ENCODE results near the gene RBBP6.
"Not testable (repeated sequence)": the region's sequence is repeated elsewhere in the genome, so short reads cannot be mapped to it uniquely, and the experiment has no call there.

Gene RBBP6

DNA sequence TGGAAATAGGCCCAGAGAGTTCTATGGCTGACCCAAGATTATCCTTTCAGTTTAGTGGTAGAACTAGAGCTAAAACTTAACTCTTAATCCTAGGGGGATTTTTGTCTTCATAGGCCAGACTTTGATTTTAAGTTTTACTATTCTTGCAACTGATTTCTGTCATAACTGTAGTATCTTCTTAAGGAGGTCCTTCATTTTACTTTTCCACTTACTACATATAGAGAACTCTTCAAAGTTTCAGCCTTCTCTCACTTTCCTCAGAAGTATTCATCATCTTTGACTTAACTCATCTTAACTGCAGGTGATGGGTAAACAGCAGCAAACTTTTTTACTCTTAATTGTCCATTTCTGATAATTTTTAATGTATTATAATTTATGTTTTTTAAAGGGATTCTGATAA lies 23.4 kb downstream of the RBBP6 start:
- DNase-seq (ENCODE audit: low spot score) = no peak

GRCh38 chr16:24568392-24568791 lies 29.0 kb downstream of the RBBP6 start:
- no peak for DNase-seq (ENCODE audit: low spot score)

DNA sequence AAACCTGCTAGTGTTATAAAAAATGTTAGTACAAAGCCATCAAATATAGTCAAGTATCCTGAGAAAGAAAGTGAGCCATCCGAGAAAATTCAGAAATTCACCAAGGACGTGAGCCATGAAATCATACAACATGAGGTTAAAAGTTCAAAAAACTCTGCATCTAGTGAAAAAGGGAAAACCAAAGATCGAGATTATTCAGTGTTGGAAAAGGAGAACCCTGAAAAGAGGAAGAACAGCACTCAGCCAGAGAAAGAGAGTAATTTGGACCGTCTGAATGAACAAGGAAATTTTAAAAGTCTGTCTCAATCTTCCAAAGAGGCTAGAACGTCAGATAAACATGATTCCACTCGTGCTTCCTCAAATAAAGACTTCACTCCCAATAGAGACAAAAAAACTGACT lies 31.7 kb downstream of the RBBP6 start:
- DNase-seq (ENCODE audit: low spot score) = no peak

GRCh38 chr16:24572069-24572468 lies 32.7 kb downstream of the RBBP6 start:
- DNase-seq (ENCODE audit: low spot score) = no peak

GRCh38 chr16:24573141-24573540 lies 33.8 kb downstream of the RBBP6 start:
- no peak for DNase-seq (ENCODE audit: low spot score)

GRCh38 chr16:24574515-24575485 lies 35.4 kb downstream of the RBBP6 start:
- not testable (repeated sequence) for DNase-seq (ENCODE audit: low spot score)

DNA sequence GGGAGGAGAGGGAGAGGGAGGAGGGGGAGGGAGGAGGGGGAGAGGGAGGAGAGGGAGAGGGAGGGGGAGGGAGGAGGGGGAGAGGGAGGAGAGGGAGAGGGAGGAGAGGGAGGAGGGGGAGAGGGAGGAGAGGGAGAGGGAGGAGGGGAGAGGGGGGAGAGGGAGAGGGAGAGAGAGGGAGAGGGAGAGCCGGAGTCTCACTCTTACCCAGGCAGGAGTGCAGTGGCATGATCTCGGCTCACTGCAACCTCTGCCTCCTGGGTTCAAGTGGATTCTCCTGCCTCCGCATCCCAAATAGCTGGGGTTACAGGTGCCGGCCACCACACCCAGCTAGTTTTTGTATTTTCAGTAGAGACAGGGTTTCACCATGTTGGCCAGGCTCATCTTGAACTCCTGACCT lies 36.4 kb downstream of the RBBP6 start:
- DNase-seq (ENCODE audit: low spot score) = not testable (repeated sequence)

- no peak for DNase-seq (ENCODE audit: low spot score)
Observed at GRCh38 chr16:24577167-24577566, 37.8 kb downstream of the RBBP6 start.

GRCh38 chr16:24580665-24581064 lies 41.3 kb downstream of the RBBP6 start:
- DNase-seq (ENCODE audit: low spot score) = no peak

DNA sequence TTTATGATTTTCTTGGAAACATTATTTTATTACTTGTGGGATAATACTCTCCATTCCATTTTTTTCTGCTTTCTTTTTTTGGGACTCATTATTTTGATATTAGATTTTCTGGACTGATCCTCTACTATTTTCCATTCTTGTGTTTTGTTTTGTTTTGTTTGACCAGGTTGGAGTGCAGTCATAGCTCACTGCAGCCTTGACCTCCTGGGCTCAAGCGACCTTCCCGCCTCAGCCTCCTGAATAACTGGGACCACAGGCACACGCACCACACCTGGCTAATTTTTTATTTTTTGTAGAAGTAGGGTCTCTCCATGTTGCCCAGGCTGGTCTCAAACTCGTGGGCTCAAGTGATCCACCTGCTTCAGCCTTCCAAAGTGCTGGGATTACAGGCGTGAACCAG lies 44.1 kb downstream of the RBBP6 start:
- DNase-seq (ENCODE audit: low spot score) = no peak

DNA sequence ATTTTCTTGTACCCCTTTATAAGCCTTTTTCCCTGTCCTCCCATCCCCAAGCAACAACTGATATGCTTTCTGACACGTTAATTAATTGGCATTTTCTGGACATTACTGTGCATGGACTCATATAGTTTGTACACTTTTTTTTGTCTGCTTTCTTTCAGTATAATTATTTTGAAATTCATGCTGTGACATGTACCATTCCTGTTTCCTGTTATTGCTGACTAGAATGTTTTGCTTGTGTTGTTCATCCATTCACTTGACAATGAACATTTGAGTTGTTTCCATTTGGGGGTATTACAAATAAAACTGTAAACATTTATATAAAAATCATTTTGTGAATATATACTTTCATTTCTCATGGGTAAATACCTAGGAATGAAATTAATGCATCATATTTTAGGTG lies 50.6 kb downstream of the RBBP6 start:
- DNase-seq (ENCODE audit: low spot score) = no peak

DNA sequence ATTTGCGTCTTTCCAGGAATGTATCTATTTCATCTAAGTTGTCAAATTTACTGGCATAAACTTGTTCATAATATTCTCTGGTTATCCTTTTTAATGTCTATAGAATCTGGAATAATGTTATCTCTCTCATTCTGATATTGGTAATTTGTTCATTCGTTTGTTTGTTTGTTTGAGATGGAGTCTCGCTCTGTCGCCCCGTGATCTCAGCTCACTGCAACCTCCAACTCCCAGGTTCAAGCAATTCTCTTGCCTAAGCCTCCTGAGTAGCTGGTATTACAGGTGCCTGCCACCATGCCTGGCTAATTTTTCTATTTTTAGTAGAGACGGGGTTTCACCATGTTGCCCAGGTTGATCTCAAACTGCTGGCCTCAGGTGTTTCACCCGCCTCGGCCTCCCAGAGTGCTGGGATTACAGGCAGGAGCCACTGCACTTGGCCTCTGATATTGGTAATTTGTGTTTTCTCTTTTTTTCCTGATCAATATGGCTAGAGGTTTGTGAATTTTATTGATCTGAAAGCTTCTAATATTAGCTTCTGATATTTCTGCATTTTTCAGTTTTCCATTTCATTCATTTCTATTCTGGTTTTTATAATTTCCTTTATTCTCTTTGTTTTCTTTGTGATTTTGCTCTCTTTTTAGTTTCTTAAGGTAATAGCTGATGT lies 59.5 kb downstream of the RBBP6 start:
- no peak for DNase-seq (ENCODE audit: low spot score)

DNA sequence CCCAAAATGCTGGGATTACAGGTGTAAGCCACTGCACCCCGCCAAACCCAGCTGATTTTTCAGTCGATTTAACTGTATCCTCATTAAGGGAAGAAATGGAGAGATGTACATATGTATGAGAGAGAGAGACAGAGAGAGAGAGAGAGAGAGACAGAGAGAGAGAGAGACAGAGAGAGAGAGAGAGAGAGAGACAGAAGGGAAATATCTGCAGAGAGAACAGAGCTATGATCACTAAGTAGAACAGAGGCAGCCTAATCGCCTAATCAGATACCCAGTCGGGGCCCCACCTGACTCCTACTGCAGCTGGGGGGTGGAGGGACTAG lies 70.0 kb downstream of the RBBP6 start:
- no peak for DNase-seq (ENCODE audit: low spot score)

DNA sequence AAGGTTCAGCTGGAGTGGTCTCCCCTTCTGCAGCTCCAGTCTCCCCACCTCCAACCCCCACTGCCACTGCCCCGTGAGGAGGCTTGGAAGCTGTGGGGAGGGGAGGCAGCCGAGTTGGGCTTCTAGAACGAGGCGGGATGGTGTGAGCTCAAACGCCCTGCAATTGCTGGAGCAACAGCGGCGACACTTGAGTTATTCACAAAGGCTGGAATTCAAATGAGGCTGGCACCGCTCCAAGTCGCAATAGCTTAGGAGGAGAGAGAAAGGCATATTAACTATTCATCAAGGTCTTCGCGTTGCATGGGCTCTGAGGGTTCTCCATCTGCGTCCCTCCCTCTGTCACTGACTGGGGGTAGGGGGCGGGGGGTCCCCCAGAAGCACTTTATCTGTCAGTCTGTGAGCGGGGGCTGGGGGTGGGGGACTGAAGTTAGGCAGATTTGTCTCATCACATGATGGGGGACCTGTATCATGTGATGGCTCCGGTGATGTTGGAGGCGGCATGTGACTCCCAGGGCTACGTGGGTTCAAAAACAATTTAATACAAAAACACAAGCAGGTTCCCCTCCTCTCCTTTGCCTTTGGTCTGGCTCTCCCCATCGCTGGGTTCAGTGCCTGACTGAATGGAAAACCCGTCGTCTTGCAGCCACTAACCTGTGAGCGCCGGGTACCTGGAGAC lies 70.5 kb downstream of the RBBP6 start:
- DNase-seq (ENCODE audit: low spot score) = no peak

- no peak for DNase-seq (ENCODE audit: low spot score)
Observed at GRCh38 chr16:24610416-24610755, 71.0 kb downstream of the RBBP6 start.

GRCh38 chr16:24611310-24611709 lies 71.9 kb downstream of the RBBP6 start:
- no peak for DNase-seq (ENCODE audit: low spot score)

DNA sequence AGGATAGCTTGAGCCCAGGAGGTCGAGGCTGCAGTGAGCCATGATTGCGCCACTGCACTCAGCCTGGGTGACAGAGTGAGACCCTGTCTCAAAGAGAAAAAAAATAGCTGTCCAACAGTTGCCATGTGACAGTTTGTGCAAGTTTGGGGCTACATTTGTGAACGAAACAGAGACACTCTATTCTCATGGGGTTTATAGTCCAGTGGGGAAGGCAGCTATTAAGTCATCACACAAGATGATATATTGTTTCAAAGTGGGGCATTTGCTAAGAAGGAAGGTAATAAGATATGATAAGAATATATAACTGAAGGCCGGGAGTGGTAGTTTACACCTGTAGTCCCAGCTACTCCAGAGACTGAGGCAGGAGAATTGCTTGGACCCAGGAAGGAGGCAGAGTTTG lies 73.3 kb downstream of the RBBP6 start:
- DNase-seq (ENCODE audit: low spot score) = no peak

DNA sequence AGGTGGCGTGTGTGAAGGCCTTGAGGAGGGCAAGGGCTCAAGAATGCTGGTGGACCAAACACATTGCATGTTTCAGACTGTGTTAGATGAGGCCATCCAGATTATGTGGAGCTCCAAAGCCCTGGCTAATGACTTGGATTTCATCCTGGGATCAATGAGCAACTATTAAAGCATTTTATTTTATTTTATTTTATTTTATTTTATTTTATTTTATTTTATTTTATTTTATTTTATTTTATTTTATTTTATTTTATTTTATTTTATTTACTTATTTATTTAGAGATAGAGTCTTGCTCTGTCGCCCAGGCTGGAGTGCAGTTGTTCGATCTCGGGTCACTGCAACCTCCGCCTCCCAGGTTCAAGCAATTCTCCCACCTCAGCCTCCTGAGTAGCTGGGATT lies 73.9 kb downstream of the RBBP6 start:
- DNase-seq (ENCODE audit: low spot score) = not testable (repeated sequence)

DNA sequence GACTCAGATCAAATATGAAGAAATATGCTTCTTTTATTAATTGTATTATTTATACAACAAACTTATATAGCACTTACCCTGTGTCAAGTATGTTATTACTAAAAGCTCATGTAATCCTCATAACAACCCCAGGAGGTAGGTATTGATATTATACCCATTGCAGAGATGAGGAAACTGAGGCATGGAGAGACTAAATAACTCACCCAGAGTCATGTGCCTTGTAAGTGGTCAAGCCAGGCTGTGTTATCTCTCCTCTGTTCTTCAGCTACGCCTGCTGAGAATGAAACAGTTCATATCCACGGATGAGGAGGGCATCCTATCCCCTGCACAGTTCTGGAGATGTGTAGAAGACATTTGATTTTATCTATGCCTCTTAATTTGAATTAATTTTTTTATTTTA lies 78.1 kb downstream of the RBBP6 start:
- no peak for DNase-seq (ENCODE audit: low spot score)

Measured in hematopoietic multipotent progenitor cell treated with erythropoietin and hydrocortisone succinate and interleukin-3 and kit ligand, for 15 days (in vitro differentiated cells).